ENCODE data around the gene PPP1R36.

The PPP1R36 gene

GRCh38 chr14:64584190-64584589 is 34.4 kb downstream of the PPP1R36 start:
- H3K27me3 ChIP-seq (ENCODE audit: control insufficient read depth in 1 of 2, insufficient read depth in 2 of 2, low read length in 2 of 2) = no peaks in the 10 kb centered on the region
- H3K27ac ChIP-seq (ENCODE audit: low read depth, low read length) = no peak overlapping the region

GRCh38 chr14:64591809-64592208 is 42.0 kb downstream of the PPP1R36 start:
- Histone ChIP-seq H3K9me3 (ENCODE audit: control insufficient read depth in 1 of 2, low read length in 2 of 2) (no peaks in the 10 kb centered on the region), H3K4me3 (ENCODE audit: low read depth in 1 of 2, low read length in 2 of 2) (no peak overlapping the region), H3K4me1 (ENCODE audit: control insufficient read depth in 1 of 2, insufficient read depth in 2 of 2, low read length in 2 of 2) (no peaks in the 10 kb centered on the region), H3K27me3 (ENCODE audit: control insufficient read depth in 1 of 2, insufficient read depth in 2 of 2, low read length in 2 of 2) (no peaks in the 10 kb centered on the region), H3K27ac (ENCODE audit: low read depth, low read length) (no peak overlapping the region), H3K36me3 (ENCODE audit: control insufficient read depth in 1 of 2, insufficient read depth in 2 of 2, low read length in 2 of 2) (no peaks in the 10 kb centered on the region), H3K9ac (ENCODE audit: low read depth in 1 of 2, low read length in 2 of 2) (no peak overlapping the region)

More at GRCh38 chr14:64584190-64584589, 34.4 kb downstream of the PPP1R36 start:
- Histone ChIP-seq H3K9me3 (ENCODE audit: control insufficient read depth in 1 of 2, low read length in 2 of 2) (no peaks in the 10 kb centered on the region), H3K4me1 (ENCODE audit: control insufficient read depth in 1 of 2, insufficient read depth in 2 of 2, low read length in 2 of 2) (no peaks in the 10 kb centered on the region), H3K36me3 (ENCODE audit: control insufficient read depth in 1 of 2, insufficient read depth in 2 of 2, low read length in 2 of 2) (no peaks in the 10 kb centered on the region), H3K9ac (ENCODE audit: low read depth in 1 of 2, low read length in 2 of 2) (no peak overlapping the region), H3K4me3 (ENCODE audit: low read depth in 1 of 2, low read length in 2 of 2) (no peak overlapping the region)

- Histone ChIP-seq H3K4me1 (ENCODE audit: control insufficient read depth in 1 of 2, insufficient read depth in 2 of 2, low read length in 2 of 2) (no peaks in the 10 kb centered on the region), H3K36me3 (ENCODE audit: control insufficient read depth in 1 of 2, insufficient read depth in 2 of 2, low read length in 2 of 2) (no peaks in the 10 kb centered on the region), H3K9ac (ENCODE audit: low read depth in 1 of 2, low read length in 2 of 2) (no peak overlapping the region), H3K27ac (ENCODE audit: low read depth, low read length) (no peak overlapping the region), H3K4me3 (ENCODE audit: low read depth in 1 of 2, low read length in 2 of 2) (no peak overlapping the region), H3K27me3 (ENCODE audit: control insufficient read depth in 1 of 2, insufficient read depth in 2 of 2, low read length in 2 of 2) (no peaks in the 10 kb centered on the region), H3K9me3 (ENCODE audit: control insufficient read depth in 1 of 2, low read length in 2 of 2) (no peaks in the 10 kb centered on the region)
Measured at GRCh38 chr14:64594438-64594837, 44.7 kb downstream of the PPP1R36 start.

GRCh38 chr14:64598404-64598803 is 48.6 kb downstream of the PPP1R36 start:
- H3K4me1 ChIP-seq (ENCODE audit: control insufficient read depth in 1 of 2, insufficient read depth in 2 of 2, low read length in 2 of 2) = no peaks in the 10 kb centered on the region
- H3K9ac ChIP-seq (ENCODE audit: low read depth in 1 of 2, low read length in 2 of 2) = no peak overlapping the region
- H3K9me3 ChIP-seq (ENCODE audit: control insufficient read depth in 1 of 2, low read length in 2 of 2) = no peaks in the 10 kb centered on the region
- H3K36me3 ChIP-seq (ENCODE audit: control insufficient read depth in 1 of 2, insufficient read depth in 2 of 2, low read length in 2 of 2) = no peaks in the 10 kb centered on the region
- H3K27ac ChIP-seq (ENCODE audit: low read depth, low read length) = no peak overlapping the region
- H3K27me3 ChIP-seq (ENCODE audit: control insufficient read depth in 1 of 2, insufficient read depth in 2 of 2, low read length in 2 of 2) = no peaks in the 10 kb centered on the region
- no peak overlapping the region for H3K4me3 ChIP-seq (ENCODE audit: low read depth in 1 of 2, low read length in 2 of 2)

GRCh38 chr14:64601571-64601970 is 51.8 kb downstream of the PPP1R36 start:
- Histone ChIP-seq H3K4me1 (ENCODE audit: control insufficient read depth in 1 of 2, insufficient read depth in 2 of 2, low read length in 2 of 2) (no peaks in the 10 kb centered on the region), H3K27ac (ENCODE audit: low read depth, low read length) (no peak overlapping the region), H3K9me3 (ENCODE audit: control insufficient read depth in 1 of 2, low read length in 2 of 2) (no peaks in the 10 kb centered on the region), H3K27me3 (ENCODE audit: control insufficient read depth in 1 of 2, insufficient read depth in 2 of 2, low read length in 2 of 2) (no peaks in the 10 kb centered on the region), H3K4me3 (ENCODE audit: low read depth in 1 of 2, low read length in 2 of 2) (no peak overlapping the region), H3K9ac (ENCODE audit: low read depth in 1 of 2, low read length in 2 of 2) (no peak overlapping the region), H3K36me3 (ENCODE audit: control insufficient read depth in 1 of 2, insufficient read depth in 2 of 2, low read length in 2 of 2) (no peaks in the 10 kb centered on the region)

- no peaks in the 10 kb centered on the region for H3K9me3 ChIP-seq (ENCODE audit: control insufficient read depth in 1 of 2, low read length in 2 of 2)
- H3K4me3 ChIP-seq (ENCODE audit: low read depth in 1 of 2, low read length in 2 of 2) = no peak overlapping the region
- H3K9ac ChIP-seq (ENCODE audit: low read depth in 1 of 2, low read length in 2 of 2) = no peak overlapping the region
- H3K27me3 ChIP-seq (ENCODE audit: control insufficient read depth in 1 of 2, insufficient read depth in 2 of 2, low read length in 2 of 2) = no peaks in the 10 kb centered on the region
- no peaks in the 10 kb centered on the region for H3K36me3 ChIP-seq (ENCODE audit: control insufficient read depth in 1 of 2, insufficient read depth in 2 of 2, low read length in 2 of 2)
- H3K27ac ChIP-seq (ENCODE audit: low read depth, low read length) = no peak overlapping the region
- no peaks in the 10 kb centered on the region for H3K4me1 ChIP-seq (ENCODE audit: control insufficient read depth in 1 of 2, insufficient read depth in 2 of 2, low read length in 2 of 2)
Measured at GRCh38 chr14:64602826-64603225, 53.1 kb downstream of the PPP1R36 start.

- Histone ChIP-seq H3K27ac (ENCODE audit: low read depth, low read length) (no peak overlapping the region), H3K27me3 (ENCODE audit: control insufficient read depth in 1 of 2, insufficient read depth in 2 of 2, low read length in 2 of 2) (no peaks in the 10 kb centered on the region), H3K36me3 (ENCODE audit: control insufficient read depth in 1 of 2, insufficient read depth in 2 of 2, low read length in 2 of 2) (no peaks in the 10 kb centered on the region), H3K4me3 (ENCODE audit: low read depth in 1 of 2, low read length in 2 of 2) (no peak overlapping the region), H3K9ac (ENCODE audit: low read depth in 1 of 2, low read length in 2 of 2) (no peak overlapping the region), H3K9me3 (ENCODE audit: control insufficient read depth in 1 of 2, low read length in 2 of 2) (no peaks in the 10 kb centered on the region), H3K4me1 (ENCODE audit: control insufficient read depth in 1 of 2, insufficient read depth in 2 of 2, low read length in 2 of 2) (no peaks in the 10 kb centered on the region)
Measured at GRCh38 chr14:64604001-64604400, 54.2 kb downstream of the PPP1R36 start.

GRCh38 chr14:64604881-64605280 is 55.1 kb downstream of the PPP1R36 start:
- H3K4me3 ChIP-seq (ENCODE audit: low read depth in 1 of 2, low read length in 2 of 2) = no peak overlapping the region
- H3K9ac ChIP-seq (ENCODE audit: low read depth in 1 of 2, low read length in 2 of 2) = no peak overlapping the region
- no peaks in the 10 kb centered on the region for H3K4me1 ChIP-seq (ENCODE audit: control insufficient read depth in 1 of 2, insufficient read depth in 2 of 2, low read length in 2 of 2)

GRCh38 chr14:64605926-64606685 is 56.3 kb downstream of the PPP1R36 start:
- no peak overlapping the region for H3K9ac ChIP-seq (ENCODE audit: low read depth in 1 of 2, low read length in 2 of 2)
- H3K9me3 ChIP-seq (ENCODE audit: control insufficient read depth in 1 of 2, low read length in 2 of 2) = no peaks in the 10 kb centered on the region
- H3K27ac ChIP-seq (ENCODE audit: low read depth, low read length) = no peak overlapping the region
- no peak overlapping the region for H3K4me3 ChIP-seq (ENCODE audit: low read depth in 1 of 2, low read length in 2 of 2)
- H3K36me3 ChIP-seq (ENCODE audit: control insufficient read depth in 1 of 2, insufficient read depth in 2 of 2, low read length in 2 of 2) = no peaks in the 10 kb centered on the region
- H3K4me1 ChIP-seq (ENCODE audit: control insufficient read depth in 1 of 2, insufficient read depth in 2 of 2, low read length in 2 of 2) = no peaks in the 10 kb centered on the region
- no peaks in the 10 kb centered on the region for H3K27me3 ChIP-seq (ENCODE audit: control insufficient read depth in 1 of 2, insufficient read depth in 2 of 2, low read length in 2 of 2)

More at GRCh38 chr14:64604881-64605280, 55.1 kb downstream of the PPP1R36 start:
- Histone ChIP-seq H3K36me3 (ENCODE audit: control insufficient read depth in 1 of 2, insufficient read depth in 2 of 2, low read length in 2 of 2) (no peaks in the 10 kb centered on the region), H3K27me3 (ENCODE audit: control insufficient read depth in 1 of 2, insufficient read depth in 2 of 2, low read length in 2 of 2) (no peaks in the 10 kb centered on the region), H3K27ac (ENCODE audit: low read depth, low read length) (no peak overlapping the region), H3K9me3 (ENCODE audit: control insufficient read depth in 1 of 2, low read length in 2 of 2) (no peaks in the 10 kb centered on the region)

- no peaks in the 10 kb centered on the region for H3K36me3 ChIP-seq (ENCODE audit: control insufficient read depth in 1 of 2, insufficient read depth in 2 of 2, low read length in 2 of 2)
- no peak overlapping the region for H3K4me3 ChIP-seq (ENCODE audit: low read depth in 1 of 2, low read length in 2 of 2)
- no peaks in the 10 kb centered on the region for H3K9me3 ChIP-seq (ENCODE audit: control insufficient read depth in 1 of 2, low read length in 2 of 2)
- H3K27ac ChIP-seq (ENCODE audit: low read depth, low read length) = no peak overlapping the region
- no peaks in the 10 kb centered on the region for H3K4me1 ChIP-seq (ENCODE audit: control insufficient read depth in 1 of 2, insufficient read depth in 2 of 2, low read length in 2 of 2)
- H3K9ac ChIP-seq (ENCODE audit: low read depth in 1 of 2, low read length in 2 of 2) = no peak overlapping the region
- no peaks in the 10 kb centered on the region for H3K27me3 ChIP-seq (ENCODE audit: control insufficient read depth in 1 of 2, insufficient read depth in 2 of 2, low read length in 2 of 2)
Measured at GRCh38 chr14:64610049-64610746, 60.4 kb downstream of the PPP1R36 start.
